Lung (tissue), 12 donors: ENCODE results near the gene WDPCP. TPM values are rescaled to one million over a fixed set of nuclear protein-coding genes. Genes with fewer than 3 reads are reported as not detected.
"Not testable (repeated sequence)": the region's sequence is repeated elsewhere in the genome, so short reads cannot be mapped to it uniquely, and the experiment has no call there.

Experiments
- ATAC-seq: fragments of 200-7000 bp; cut with Tn5 transposase; one replicate; pipeline ENCODE4 v1.9.1; 2020; ENCODE audit warnings: moderate number of reproducible peaks; ENCODE audit not compliant: insufficient read depth, low FRiP score
- DNase-seq, 3 donors: peaks; one replicate each; pipeline ENCODE4 v3.0.0-alpha.2; 2013 to 2017
- H3K27ac ChIP-seq, 2 donors: one replicate each; pipeline ENCODE4 v1.5.1; 2013; ENCODE audit warnings: mild to moderate bottlenecking in 2 of 2, moderate library complexity in 2 of 2, control low read depth in 1 of 2, inconsistent platforms in 1 of 2, low read depth in 1 of 2, low read length in 1 of 2
- H3K27me3 ChIP-seq, 3 donors: one replicate each; pipeline ENCODE4 v1.5.1; 2013; ENCODE audit warnings: low read length in 2 of 3; ENCODE audit not compliant: control insufficient read depth in 3 of 3, insufficient read depth in 3 of 3
- H3K36me3 ChIP-seq, 4 donors: one replicate each; pipeline ENCODE4 v1.5.1; 2013; ENCODE audit warnings: low read length in 4 of 4, mild to moderate bottlenecking in 1 of 4, moderate library complexity in 1 of 4; ENCODE audit not compliant: control insufficient read depth in 4 of 4, insufficient read depth in 4 of 4
- H3K4me1 ChIP-seq, 5 donors: one replicate each; pipeline ENCODE4 v1.5.1; 2013; ENCODE audit warnings: low read length in 5 of 5, mild to moderate bottlenecking in 2 of 5, moderate library complexity in 1 of 5; ENCODE audit not compliant: control insufficient read depth in 5 of 5, insufficient read depth in 5 of 5
- H3K4me3 ChIP-seq: one replicate; pipeline ENCODE4 v1.5.1; 2013; ENCODE audit warnings: mild to moderate bottlenecking, control low read depth, moderate library complexity
- H3K9ac ChIP-seq, 2 donors: one replicate each; pipeline ENCODE4 v1.5.1; 2013; ENCODE audit warnings: low read length in 2 of 2, control low read depth in 1 of 2; ENCODE audit not compliant: insufficient read depth in 1 of 2
- H3K9me3 ChIP-seq, 4 donors: one replicate each; pipeline ENCODE4 v1.5.1; 2013; ENCODE audit warnings: low read length in 3 of 4, mild to moderate bottlenecking in 1 of 4, moderate library complexity in 1 of 4; ENCODE audit not compliant: control insufficient read depth in 4 of 4, insufficient read depth in 3 of 4
- WGBS, 2 donors: extraction: QIAGEN DNeasy Blood & Tissue Kit; methylation state at CpG; one replicate each; pipeline ENCODE4 v1.1.7; 2013; 5-methylcytosine and 5-hydroxymethylcytosine counted together
- polyA plus RNA-seq, 2 donors: library from polyadenylated mRNA; stranded (reverse); fragments of 200-250 nt; gene quantifications; one replicate each; pipeline ENCODE4 v1.2.1, GENCODE V29; 2013
- total RNA-seq, 2 donors: library from RNA; depleted of rRNA in 1 of 2; stranded (reverse); fragments of >200 nt in 1 of 2; gene quantifications; one replicate each; pipeline ENCODE4 v1.2.1, GENCODE V29; 2014 to 2021
- TF ChIP-seq, protein P1 (sequence below): IDR thresholded peaks from 2 replicates; pipeline ENCODE4 v1.5.1; 2012; ENCODE audit warnings: mild to moderate bottlenecking; ENCODE audit errors: control extremely low read depth, extremely low read depth
- donor health status: control.
- donor health status: control.
- donor health status: Bipolar disorder and iron deficiency.
- donor health status: healthy.
- donor health status: DM: yes; HTN: yes; CAD: no.

Gene WDPCP
- total and polyA plus RNA-seq, 4 donors = 2.3 to 40.7 (median 8.6) TPM

DNA sequence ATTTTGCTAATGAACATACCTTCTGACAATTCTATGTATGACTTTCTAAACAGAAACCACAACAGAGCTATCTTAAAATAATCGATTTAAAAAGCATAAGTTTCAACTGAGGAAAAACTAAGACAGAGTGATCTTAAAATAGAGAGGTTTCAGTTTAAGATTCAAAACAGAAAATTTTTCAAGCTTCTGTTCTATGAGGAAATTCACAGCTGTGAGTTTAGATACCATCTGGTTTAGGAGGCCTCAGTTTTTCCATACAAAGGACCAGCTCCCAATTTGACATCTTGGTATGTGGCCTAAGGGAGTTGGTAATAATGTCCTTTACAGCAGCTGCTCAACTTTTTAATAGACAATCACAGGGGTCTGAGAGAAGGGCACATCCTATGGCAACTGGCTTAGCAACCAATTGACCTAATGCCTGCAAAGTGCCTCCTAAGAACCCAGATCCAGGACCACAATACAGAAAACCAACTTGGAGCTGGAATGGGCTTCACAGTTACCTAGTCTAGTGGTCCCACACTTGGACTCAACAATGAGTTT is 40.2 kb upstream of the WDPCP start:
- ATAC-seq = no peak

DNA sequence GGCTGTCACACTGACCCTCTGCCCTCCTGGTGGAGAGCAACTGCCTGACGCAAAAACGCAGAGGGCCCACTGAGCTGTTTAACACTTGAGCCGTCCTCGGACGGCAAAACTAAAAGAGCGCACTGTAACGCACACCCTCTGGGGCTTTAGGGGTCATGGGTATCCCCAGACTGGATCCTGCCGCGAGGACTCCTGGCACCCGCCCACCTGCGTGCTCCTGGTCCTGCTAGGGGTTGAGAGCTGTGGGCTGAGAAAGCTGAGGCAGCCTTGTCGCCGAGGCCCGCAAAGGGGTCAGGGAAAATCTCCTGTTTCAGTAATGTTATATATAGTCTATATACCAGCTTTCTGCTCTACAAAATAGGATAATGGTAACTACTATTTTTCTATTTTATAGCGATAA is 39.6 kb upstream of the WDPCP start:
- Histone ChIP-seq H3K9me3 (peaks cover 0 to 11% (median under 1%) of the 10 kb centered on the region in 4 donors), H3K36me3 (no peaks in the 10 kb centered on the region), H3K27ac (no peak overlapping the region), H3K4me1 (no peaks in the 10 kb centered on the region), H3K4me3 (no peak overlapping the region), H3K9ac (no peak overlapping the region), H3K27me3 (no peaks in the 10 kb centered on the region)
- TF ChIP-seq, protein P1, sequence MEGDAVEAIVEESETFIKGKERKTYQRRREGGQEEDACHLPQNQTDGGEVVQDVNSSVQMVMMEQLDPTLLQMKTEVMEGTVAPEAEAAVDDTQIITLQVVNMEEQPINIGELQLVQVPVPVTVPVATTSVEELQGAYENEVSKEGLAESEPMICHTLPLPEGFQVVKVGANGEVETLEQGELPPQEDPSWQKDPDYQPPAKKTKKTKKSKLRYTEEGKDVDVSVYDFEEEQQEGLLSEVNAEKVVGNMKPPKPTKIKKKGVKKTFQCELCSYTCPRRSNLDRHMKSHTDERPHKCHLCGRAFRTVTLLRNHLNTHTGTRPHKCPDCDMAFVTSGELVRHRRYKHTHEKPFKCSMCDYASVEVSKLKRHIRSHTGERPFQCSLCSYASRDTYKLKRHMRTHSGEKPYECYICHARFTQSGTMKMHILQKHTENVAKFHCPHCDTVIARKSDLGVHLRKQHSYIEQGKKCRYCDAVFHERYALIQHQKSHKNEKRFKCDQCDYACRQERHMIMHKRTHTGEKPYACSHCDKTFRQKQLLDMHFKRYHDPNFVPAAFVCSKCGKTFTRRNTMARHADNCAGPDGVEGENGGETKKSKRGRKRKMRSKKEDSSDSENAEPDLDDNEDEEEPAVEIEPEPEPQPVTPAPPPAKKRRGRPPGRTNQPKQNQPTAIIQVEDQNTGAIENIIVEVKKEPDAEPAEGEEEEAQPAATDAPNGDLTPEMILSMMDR = no peak
- DNase-seq (no peak), ATAC-seq (no peak)
- WGBS, 2 donors = 95 to 97% methylated on average over 15 of the region's 15 CpGs

More for the DNA sequence above, 40.2 kb upstream of the WDPCP start:
- Histone ChIP-seq H3K9me3 (peaks cover 0 to 11% (median 2%) of the 10 kb centered on the region in 4 donors), H3K9ac (no peak overlapping the region), H3K27me3 (no peaks in the 10 kb centered on the region), H3K27ac (no peak overlapping the region), H3K4me1 (no peaks in the 10 kb centered on the region), H3K36me3 (no peaks in the 10 kb centered on the region), H3K4me3 (no peak overlapping the region)
- 91 to 98% methylated on average over 1 of the region's 1 CpG for WGBS, 2 donors
- TF ChIP-seq, protein P1 = no peak
- no peak for DNase-seq

DNA sequence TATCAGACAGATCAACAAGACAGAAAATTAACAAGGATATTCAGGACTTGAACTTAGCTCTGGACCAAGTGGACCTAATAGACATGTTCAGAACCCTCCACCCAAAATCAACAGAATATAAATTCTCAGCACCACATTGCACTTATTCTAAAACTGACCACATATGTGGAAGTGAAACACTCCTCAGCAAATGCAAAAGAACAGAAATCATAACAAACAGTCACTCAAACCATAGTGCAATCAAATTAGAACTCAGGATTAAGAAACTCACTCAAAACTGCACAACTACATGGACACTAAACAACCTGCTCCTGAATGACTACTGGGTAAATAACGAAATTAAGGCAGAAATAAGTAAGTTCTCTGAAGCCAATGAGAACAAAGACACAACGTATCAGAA is 35.5 kb upstream of the WDPCP start:
- not testable (repeated sequence) for ATAC-seq, H3K27ac ChIP-seq
- 86 to 93% methylated on average over 2 of the region's 2 CpGs for WGBS, 2 donors

DNA sequence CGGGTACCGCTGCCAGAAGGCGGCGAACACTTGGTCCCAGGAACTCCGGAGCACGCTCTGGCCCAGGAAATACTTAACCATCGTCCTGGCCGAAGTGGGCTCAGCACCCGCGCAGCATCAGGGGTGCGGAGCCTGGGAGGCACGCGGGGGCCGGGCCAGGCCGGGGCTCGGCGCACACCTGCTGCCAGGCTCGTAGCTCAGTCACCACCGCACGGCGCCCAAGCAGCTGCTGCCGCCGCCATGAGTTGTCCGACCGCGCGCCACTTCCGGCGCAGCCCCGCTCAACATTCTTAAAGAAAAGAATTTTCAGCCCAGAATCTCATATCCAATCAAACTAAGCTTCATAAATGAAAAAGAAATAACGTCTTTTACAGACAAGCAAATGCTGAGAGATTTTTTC is 34.5 kb upstream of the WDPCP start:
- Histone ChIP-seq H3K4me1 (no peaks in the 10 kb centered on the region), H3K9me3 (peaks cover 0 to under 1% (median 0%) of the 10 kb centered on the region in 4 donors), H3K27ac (no peak overlapping the region), H3K4me3 (no peak overlapping the region), H3K27me3 (no peaks in the 10 kb centered on the region), H3K36me3 (no peaks in the 10 kb centered on the region), H3K9ac (no peak overlapping the region)
- TF ChIP-seq, protein P1 = no peak
- DNase-seq = no peak
- no peak for ATAC-seq
- 96 to 97% methylated on average over 31 of the region's 31 CpGs for WGBS, 2 donors

More for the DNA sequence above, 35.5 kb upstream of the WDPCP start:
- H3K4me1 ChIP-seq, H3K36me3 ChIP-seq, H3K9me3 ChIP-seq, H3K4me3 ChIP-seq, DNase-seq, H3K27me3 ChIP-seq, H3K9ac ChIP-seq: not testable (repeated sequence)
